Naive thymus-derived CD4-positive, alpha-beta T cell (primary cell): ENCODE results near the gene NRXN2. TPM values are rescaled to one million over a fixed set of nuclear protein-coding genes. Genes with fewer than 3 reads are reported as not detected.

Source experiments
- ATAC-seq: fragments of 150-1000 bp; cut with Tn5 transposase; 2 replicates; pipeline ENCODE4 v1.10.0; 2021; ENCODE audit warnings: mild to moderate bottlenecking, moderate library complexity
- CTCF ChIA-PET: fragments of 350-600 bp; sonication (Branson Sonifier 250); formaldehyde crosslinking; loops from one replicate; lab custom pipeline; 2021; ENCODE audit warnings: antibody characterized with exemption; lab: Charles Lee
- POLR2A ChIA-PET: fragments of 350-600 bp; sonication (Branson Sonifier 250); formaldehyde crosslinking; loops from one replicate; lab custom pipeline; 2021; ENCODE audit warnings: antibody characterized with exemption, inconsistent platforms; lab: Charles Lee
- DNase-seq, 9 donors: peaks; one replicate each; pipeline versions ENCODE4 v3.0.0 to v3.0.0-alpha.2; 2020 to 2022; ENCODE audit warnings: mixed read lengths in 1 of 9
- H3K27ac ChIP-seq: one replicate; pipeline ENCODE4 v1.7.0; 2013; ENCODE audit warnings: mild to moderate bottlenecking, low read depth, low read length, moderate library complexity
- H3K27me3 ChIP-seq, 2 donors: one replicate each; pipeline ENCODE4 v1.7.0; 2013; ENCODE audit warnings: low read length in 2 of 2, mild to moderate bottlenecking in 2 of 2, moderate library complexity in 2 of 2; ENCODE audit not compliant: control insufficient read depth in 2 of 2, insufficient read depth in 2 of 2
- H3K36me3 ChIP-seq, 3 experiments: 1 replicate in 2 of 3; 2 replicates in 1 of 3; pipeline ENCODE4 v1.7.0; 2013; ENCODE audit warnings: low read length in 3 of 3, mild to moderate bottlenecking in 3 of 3, moderate library complexity in 1 of 3; ENCODE audit not compliant: insufficient read depth in 3 of 3, control insufficient read depth in 2 of 3
- H3K4me1 ChIP-seq, 2 donors: one replicate each; pipeline ENCODE4 v1.7.0; 2013; ENCODE audit warnings: low read length in 2 of 2, mild to moderate bottlenecking in 2 of 2, moderate library complexity in 1 of 2; ENCODE audit not compliant: control insufficient read depth in 2 of 2, insufficient read depth in 2 of 2
- H3K4me3 ChIP-seq: 2 replicates; pipeline ENCODE4 v1.7.0; 2013; ENCODE audit warnings: mild to moderate bottlenecking, low read length
- H3K9me3 ChIP-seq, 3 experiments: 1 replicate in 2 of 3; 2 replicates in 1 of 3; pipeline ENCODE4 v1.7.0; 2013; ENCODE audit warnings: low read length in 3 of 3; ENCODE audit not compliant: control insufficient read depth in 2 of 3
- H3K27ac Mint-ChIP-seq, 9 donors: one replicate each; pipeline ENCODE4 v1.8.0; 2020 to 2022; ENCODE audit warnings: mixed read lengths in 9 of 9, mild to moderate bottlenecking in 8 of 9, moderate library complexity in 5 of 9, inconsistent platforms in 2 of 9
- H3K27me3 Mint-ChIP-seq, 5 donors: one replicate each; pipeline ENCODE4 v1.8.0; 2021 to 2022; ENCODE audit warnings: mixed read lengths in 5 of 5, mild to moderate bottlenecking in 1 of 5
- H3K36me3 Mint-ChIP-seq, 5 donors: one replicate each; pipeline ENCODE4 v1.8.0; 2020 to 2022; ENCODE audit warnings: mixed read lengths in 5 of 5, mild to moderate bottlenecking in 3 of 5, inconsistent platforms in 1 of 5
- H3K4me1 Mint-ChIP-seq, 7 donors: one replicate each; pipeline ENCODE4 v1.8.0; 2020 to 2022; ENCODE audit warnings: mixed read lengths in 7 of 7, mild to moderate bottlenecking in 3 of 7, inconsistent platforms in 1 of 7
- H3K4me3 Mint-ChIP-seq, 10 donors: one replicate each; pipeline ENCODE4 v1.8.0; 2020 to 2022; ENCODE audit warnings: mild to moderate bottlenecking in 10 of 10, mixed read lengths in 10 of 10, moderate library complexity in 6 of 10, inconsistent platforms in 2 of 10
- H3K9me3 Mint-ChIP-seq, 11 donors: one replicate each; pipeline ENCODE4 v1.8.0; 2020 to 2022; ENCODE audit warnings: mixed read lengths in 11 of 11, mild to moderate bottlenecking in 4 of 11, inconsistent platforms in 1 of 11, moderate library complexity in 1 of 11
- intact Hi-C, 2 donors: fragments of 100-400 bp; cut with micrococcal nuclease; formaldehyde crosslinking; loops; one replicate each; pipeline ENCODE4 v1.15.1; 2023
- polyA plus RNA-seq, 2 donors: library from polyadenylated mRNA; unstranded; fragments of 300-500 nt; fragmentation: Illumina TruSeq; gene quantifications; one replicate each; pipeline ENCODE4 v1.2.3, GENCODE V29; 2021
- total RNA-seq, 6 experiments: library from RNA in 5 of 6; stranded (reverse) in 5 of 6; gene quantifications; 1 replicate in 5 of 6; 2 replicates in 1 of 6; pipeline ENCODE4 v1.2.3 and lab custom pipeline; 2021 to 2026

Gene NRXN2
- total and polyA plus RNA-seq, 7 experiments from 2014 or later = 0.07 to 0.71 (median 0.27) TPM; not detected in 4

DNA sequence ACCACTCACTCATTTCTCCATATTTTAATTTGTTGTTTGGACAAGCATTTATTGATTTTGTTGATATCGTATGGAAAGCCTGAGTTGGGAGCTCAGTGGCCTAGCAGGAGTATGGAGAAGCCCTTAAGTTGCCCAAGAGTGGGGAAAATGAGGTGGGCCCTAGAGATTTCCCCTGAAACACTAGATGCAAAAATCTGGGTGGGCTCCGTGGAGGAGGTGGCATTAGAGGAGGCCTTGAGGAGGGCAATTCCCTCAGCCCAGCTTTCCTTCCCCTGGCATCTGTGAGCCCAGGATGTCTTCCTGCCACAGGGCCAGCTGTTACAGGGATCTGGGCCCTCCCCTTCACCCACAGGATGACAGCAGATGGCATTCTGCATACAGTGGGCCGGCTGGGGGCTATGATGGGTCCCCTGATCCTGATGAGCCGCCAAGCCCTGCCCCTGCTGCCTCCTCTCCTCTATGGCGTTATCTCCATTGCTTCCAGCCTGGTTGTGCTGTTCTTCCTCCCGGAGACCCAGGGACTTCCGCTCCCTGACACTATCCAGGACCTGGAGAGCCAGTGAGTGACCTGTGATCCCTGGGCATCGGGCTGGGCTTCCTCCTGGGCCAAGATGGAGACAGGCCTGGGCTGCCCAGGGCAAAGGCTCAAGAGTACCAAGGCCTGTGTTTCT is 153.6 kb downstream of the NRXN2 start:
- Mint-ChIP-seq H3K27ac (no peak overlapping the region), H3K4me1 (peaks cover 0 to 7% (median 4%) of the 10 kb centered on the region in 7 donors), H3K9me3 (no peaks in the 10 kb centered on the region), H3K4me3 (no peak overlapping the region), H3K36me3 (no peaks in the 10 kb centered on the region), H3K27me3 (peaks cover 0 to 5% (median 0%) of the 10 kb centered on the region in 5 donors)
- ChIA-PET POLR2A (no interaction called here), CTCF (no interaction called here)
- H3K27me3 ChIP-seq = no peaks in the 10 kb centered on the region
- DNase-seq = no peak
- H3K4me1 ChIP-seq = no peaks in the 10 kb centered on the region
- H3K9me3 ChIP-seq = no peaks in the 10 kb centered on the region
- H3K36me3 ChIP-seq = no peaks in the 10 kb centered on the region
- H3K4me3 ChIP-seq = no peak overlapping the region
- no peak overlapping the region for H3K27ac ChIP-seq
- intact Hi-C loops = no loop called here
- no peak for ATAC-seq

DNA sequence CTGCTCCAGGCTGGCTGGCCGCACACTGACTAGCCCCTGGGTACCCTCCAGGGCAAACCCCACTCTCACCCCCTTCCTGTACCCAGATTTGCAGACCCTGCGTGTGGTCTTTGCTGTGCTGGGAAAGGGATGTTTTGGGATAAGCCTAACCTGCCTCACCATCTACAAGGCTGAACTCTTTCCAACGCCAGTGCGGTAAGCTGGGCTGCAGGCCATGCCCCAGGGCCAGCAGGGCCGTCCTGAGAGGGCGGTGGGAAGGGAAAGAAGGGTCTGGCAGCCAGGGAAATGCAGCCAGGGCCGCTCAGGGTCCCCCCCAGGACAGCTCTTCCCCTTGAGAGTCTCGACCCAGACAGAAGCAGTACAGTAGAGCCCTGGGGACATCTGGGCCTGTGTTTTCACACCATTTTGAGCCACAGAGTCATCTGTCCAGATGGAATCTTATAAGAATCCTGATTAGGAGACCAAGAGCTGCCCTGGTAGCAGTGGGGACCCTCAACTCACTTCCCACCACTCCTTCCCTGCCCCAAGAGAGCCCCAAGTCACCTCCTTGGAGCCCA is 154.3 kb downstream of the NRXN2 start:
- ATAC-seq (no peak), DNase-seq (no peak)
- CTCF ChIA-PET = no interaction called here
- peaks cover 0 to 5% (median 0%) of the 10 kb centered on the region in 5 donors for H3K27me3 Mint-ChIP-seq
- H3K9me3 Mint-ChIP-seq = no peaks in the 10 kb centered on the region
- Histone ChIP-seq H3K4me1 (no peaks in the 10 kb centered on the region), H3K27me3 (no peaks in the 10 kb centered on the region), H3K36me3 (no peaks in the 10 kb centered on the region), H3K9me3 (no peaks in the 10 kb centered on the region), H3K27ac (no peak overlapping the region), H3K4me3 (no peak overlapping the region)
- intact Hi-C loops = no loop called here
- POLR2A ChIA-PET = interaction anchor here (0.8 kb wide), 1 partner anchor 19 kb away, joined by 4 read pairs; no protein-coding TSS in a partner anchor
- H3K4me1 Mint-ChIP-seq = peaks cover 0 to 7% (median 4%) of the 10 kb centered on the region in 7 donors
- no peak overlapping the region for H3K27ac Mint-ChIP-seq
- no peaks in the 10 kb centered on the region for H3K36me3 Mint-ChIP-seq
- H3K4me3 Mint-ChIP-seq = no peak overlapping the region

DNA sequence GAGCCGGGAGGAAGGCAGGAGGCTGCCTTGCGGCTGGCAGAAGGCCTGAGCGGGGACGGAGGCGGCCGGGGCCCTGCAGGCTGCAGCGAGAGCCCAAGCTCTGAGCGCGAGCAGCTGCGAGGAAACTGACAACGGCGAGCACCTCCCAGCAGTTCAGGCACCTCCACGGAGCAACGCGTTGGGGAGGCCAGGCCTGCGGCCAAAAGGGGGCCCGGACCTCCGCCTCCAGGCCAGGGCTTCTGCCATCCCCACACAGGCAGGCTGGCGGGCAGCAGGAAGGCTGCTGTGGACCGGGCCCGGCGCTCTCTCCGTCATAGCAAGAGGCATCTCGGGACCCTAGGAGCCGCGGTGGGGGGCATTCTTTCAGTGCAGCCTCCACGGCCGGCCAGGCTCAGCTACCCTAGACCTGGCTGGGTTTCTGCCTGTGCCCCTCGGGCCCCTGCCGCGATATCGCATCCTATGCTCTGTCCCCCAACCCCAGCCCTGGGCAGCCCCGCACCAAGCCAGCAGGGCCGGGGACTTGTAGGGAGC is 154.9 kb downstream of the NRXN2 start:
- Histone ChIP-seq H3K36me3 (no peaks in the 10 kb centered on the region), H3K9me3 (no peaks in the 10 kb centered on the region), H3K27me3 (no peaks in the 10 kb centered on the region), H3K4me1 (no peaks in the 10 kb centered on the region), H3K27ac (no peak overlapping the region), H3K4me3 (no peak overlapping the region)
- Mint-ChIP-seq H3K27ac (no peak overlapping the region), H3K9me3 (no peaks in the 10 kb centered on the region), H3K36me3 (no peaks in the 10 kb centered on the region), H3K27me3 (peaks cover 0 to 5% (median 0%) of the 10 kb centered on the region in 5 donors), H3K4me1 (peaks cover 0 to 7% (median 4%) of the 10 kb centered on the region in 7 donors), H3K4me3 (no peak overlapping the region)
- ChIA-PET CTCF (no interaction called here), POLR2A (interaction anchor here (0.8 kb wide), 1 partner anchor 18 kb away, joined by 4 read pairs; no protein-coding TSS in a partner anchor)
- no peak for DNase-seq
- ATAC-seq = no peak
- intact Hi-C loops = no loop called here

DNA sequence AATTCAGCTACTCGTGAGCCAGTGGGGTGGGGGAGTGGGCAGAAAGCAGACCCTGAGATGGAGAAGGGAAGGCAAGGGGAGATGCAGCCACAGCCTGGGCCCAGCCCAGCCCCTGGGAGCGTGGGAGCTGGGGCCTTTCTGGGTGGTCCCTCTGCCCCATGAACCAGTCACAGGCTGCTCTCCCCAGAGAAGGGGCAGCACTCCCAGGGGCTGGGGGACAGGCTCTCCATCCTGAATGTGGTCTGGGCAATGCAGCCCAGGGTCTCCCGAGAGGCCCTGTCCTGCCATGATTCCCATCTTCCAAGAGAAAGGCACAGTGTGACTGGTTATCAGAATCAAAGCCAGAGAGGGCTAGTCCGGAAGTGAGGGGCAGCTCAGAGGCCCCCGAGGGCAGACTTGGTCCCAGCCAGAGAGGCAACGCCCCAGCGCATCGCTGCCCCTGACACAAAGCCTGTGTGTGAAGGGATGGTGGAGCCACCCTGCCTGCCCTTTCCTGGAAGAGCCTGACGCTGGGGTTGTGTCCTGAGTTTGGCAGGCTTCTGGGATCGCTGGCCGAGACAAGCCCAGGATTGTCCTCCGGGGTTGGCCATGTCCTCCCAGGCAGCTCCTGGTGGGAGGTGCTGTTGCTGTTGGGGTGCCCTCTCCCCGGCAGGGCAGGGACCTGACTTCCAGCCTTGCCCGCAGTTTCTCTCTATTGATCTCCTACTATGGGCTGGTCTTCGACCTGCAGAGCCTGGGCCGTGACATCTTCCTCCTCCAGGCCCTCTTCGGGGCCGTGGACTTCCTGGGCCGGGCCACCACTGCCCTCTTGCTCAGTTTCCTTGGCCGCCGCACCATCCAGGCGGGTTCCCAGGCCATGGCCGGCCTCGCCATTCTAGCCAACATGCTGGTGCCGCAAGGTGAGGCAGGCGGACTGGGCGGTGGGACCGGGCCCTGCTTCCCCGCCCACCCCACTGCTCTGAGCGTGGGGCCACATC is 155.8 kb downstream of the NRXN2 start:
- intact Hi-C loops = no loop called here

DNA sequence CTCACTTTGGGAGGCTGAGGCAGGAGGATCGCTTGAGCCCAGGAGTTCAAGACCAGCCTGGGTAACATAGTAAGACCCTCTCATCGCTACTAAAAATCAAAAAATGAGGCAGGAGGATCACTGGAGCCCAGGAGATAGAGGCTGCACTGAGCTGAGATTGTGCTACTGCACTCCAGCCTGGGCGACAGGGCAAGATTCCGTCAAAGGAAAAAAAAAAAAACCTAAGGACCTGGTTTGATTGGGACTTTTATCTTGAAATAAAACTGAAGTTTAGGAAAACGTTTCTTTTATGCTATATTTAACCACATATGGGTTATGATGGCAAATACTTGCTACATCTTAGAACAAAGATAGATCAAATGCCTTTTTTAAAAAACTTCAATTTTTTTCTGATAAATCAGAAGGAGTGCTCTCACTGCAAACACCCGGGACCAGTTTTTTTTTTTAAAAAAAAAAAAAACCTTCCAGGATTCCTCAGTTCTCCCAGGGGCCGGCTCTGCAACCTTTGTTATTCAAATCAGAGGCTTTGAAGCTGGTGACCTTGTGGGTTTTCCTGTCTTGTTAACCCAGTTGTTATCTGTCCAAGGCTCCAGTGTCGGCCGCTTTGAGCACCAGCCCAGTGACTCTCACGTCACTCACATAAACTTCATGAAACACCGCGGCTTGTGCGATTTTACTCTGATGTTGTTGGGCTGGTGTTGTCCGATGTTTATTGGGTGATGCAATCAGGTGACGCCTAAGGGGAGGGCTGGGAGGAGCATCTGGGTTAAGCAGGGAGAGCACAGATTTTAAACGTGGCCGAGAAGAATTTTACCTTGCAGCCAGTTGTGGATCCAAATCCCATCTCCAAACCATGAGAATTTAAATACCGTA is 156.7 kb downstream of the NRXN2 start:
- peak in 6 of 9 donors; percentile 8 to 61 (median 17) for DNase-seq
- H3K4me1 ChIP-seq = no peaks in the 10 kb centered on the region
- ChIA-PET POLR2A (no interaction called here), CTCF (no interaction called here)
- peak; percentile 80 for ATAC-seq
- no peak overlapping the region for H3K4me3 ChIP-seq
- Mint-ChIP-seq H3K36me3 (no peaks in the 10 kb centered on the region), H3K27ac (peak overlapping the region in 5 of 9 donors; percentile 50 to 72 (median 64)), H3K9me3 (no peaks in the 10 kb centered on the region), H3K4me3 (peak overlapping the region in 4 of 10 donors; percentile 13 to 41 (median 30)), H3K27me3 (no peaks in the 10 kb centered on the region), H3K4me1 (peaks cover 0 to 7% (median 4%) of the 10 kb centered on the region in 7 donors)
- no peaks in the 10 kb centered on the region for H3K27me3 ChIP-seq
- intact Hi-C loops = no loop called here
- H3K27ac ChIP-seq = no peak overlapping the region
- H3K36me3 ChIP-seq = no peaks in the 10 kb centered on the region
- no peaks in the 10 kb centered on the region for H3K9me3 ChIP-seq

More for the DNA sequence above, 155.8 kb downstream of the NRXN2 start:
- no peaks in the 10 kb centered on the region for H3K9me3 ChIP-seq
- Mint-ChIP-seq H3K36me3 (no peaks in the 10 kb centered on the region), H3K27ac (peak overlapping the region in 4 of 9 donors; percentile 50 to 72 (median 60)), H3K27me3 (no peaks in the 10 kb centered on the region), H3K4me1 (peaks cover 0 to 7% (median 4%) of the 10 kb centered on the region in 7 donors), H3K9me3 (no peaks in the 10 kb centered on the region), H3K4me3 (peak overlapping the region in 1 of 10 donors; percentile 27)
- ATAC-seq = no peak
- CTCF ChIA-PET = no interaction called here
- H3K27me3 ChIP-seq = no peaks in the 10 kb centered on the region
- no peaks in the 10 kb centered on the region for H3K4me1 ChIP-seq
- POLR2A ChIA-PET = no interaction called here
- no peak overlapping the region for H3K27ac ChIP-seq
- H3K4me3 ChIP-seq = no peak overlapping the region
- no peak for DNase-seq
- no peaks in the 10 kb centered on the region for H3K36me3 ChIP-seq
